ENCODE data around the gene VGLL3.

GRCh38 chr3:86950717-86951116, 40.2 kb downstream of the VGLL3 start:
- TF ChIP-seq CTCF (IDR thresholded peaks at IDR 0.05) (no peak), ZFX (IDR thresholded peaks at IDR 0.05; ENCODE audit: borderline replicate concordance) (no peak)
